K562 treated with DMSO at 1 percent for 4 hours (cell line): ENCODE data around the gene SLC4A8. TPM values are rescaled to one million over a fixed set of nuclear protein-coding genes. Genes with fewer than 3 reads are reported as not detected.

Experiments used
- total RNA-seq: library from RNA; unstranded; fragments of 300-600 nt; gene quantifications from 2 replicates; pipeline ENCODE4 v1.2.3, GENCODE V29; 2022; ENCODE audit not compliant: insufficient read depth

Gene SLC4A8
- total RNA-seq: not detected in 2 replicates

DNA sequence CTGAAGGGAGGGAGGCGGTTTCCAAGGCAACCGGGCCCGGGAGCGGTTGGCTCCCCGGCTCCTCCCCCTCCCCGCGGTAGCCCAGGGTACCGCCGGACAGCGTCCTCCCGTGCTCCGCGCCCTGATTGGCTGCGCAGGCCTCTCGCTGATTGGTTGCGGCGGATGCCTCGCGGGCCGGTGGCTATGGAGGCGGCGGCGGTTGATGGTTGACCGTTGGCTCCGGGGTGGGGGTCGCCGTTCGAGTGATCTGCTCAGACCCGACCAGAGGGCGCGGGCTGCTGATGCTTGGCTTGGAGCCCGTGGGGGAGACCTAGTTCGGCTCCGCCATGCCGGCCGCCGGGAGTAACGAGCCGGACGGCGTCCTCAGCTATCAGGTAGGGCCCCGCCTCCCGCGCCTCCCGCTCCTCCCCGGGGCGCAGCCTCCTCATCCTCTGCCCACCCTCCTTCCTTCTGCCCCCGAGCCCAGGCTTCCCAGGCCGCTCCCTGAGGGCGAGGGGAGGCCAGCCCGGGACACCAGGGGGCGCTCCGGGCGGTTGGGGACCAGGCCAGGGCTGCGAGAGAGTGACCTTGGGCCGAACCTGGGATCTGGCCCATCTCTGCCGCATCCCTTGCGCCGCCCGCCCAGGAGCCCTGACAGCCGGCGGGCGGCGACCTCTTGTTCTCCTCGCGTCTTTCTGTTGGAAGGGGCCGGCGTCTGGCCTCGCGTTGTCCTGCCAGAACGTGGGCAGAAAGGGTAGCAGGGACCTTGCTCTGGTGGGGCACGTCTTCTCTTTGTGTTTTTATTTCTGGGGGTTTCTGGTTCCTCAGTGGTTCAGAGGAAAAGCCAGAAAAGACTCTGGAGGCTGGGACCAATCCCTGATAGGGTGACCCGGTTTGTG lies at the start of gene SLC4A8:
SLC4A8 (plus strand) TSS at position 170 of the 878 bp plus-strand sequence; CDS start at position 327, 157 bp downstream.

DNA sequence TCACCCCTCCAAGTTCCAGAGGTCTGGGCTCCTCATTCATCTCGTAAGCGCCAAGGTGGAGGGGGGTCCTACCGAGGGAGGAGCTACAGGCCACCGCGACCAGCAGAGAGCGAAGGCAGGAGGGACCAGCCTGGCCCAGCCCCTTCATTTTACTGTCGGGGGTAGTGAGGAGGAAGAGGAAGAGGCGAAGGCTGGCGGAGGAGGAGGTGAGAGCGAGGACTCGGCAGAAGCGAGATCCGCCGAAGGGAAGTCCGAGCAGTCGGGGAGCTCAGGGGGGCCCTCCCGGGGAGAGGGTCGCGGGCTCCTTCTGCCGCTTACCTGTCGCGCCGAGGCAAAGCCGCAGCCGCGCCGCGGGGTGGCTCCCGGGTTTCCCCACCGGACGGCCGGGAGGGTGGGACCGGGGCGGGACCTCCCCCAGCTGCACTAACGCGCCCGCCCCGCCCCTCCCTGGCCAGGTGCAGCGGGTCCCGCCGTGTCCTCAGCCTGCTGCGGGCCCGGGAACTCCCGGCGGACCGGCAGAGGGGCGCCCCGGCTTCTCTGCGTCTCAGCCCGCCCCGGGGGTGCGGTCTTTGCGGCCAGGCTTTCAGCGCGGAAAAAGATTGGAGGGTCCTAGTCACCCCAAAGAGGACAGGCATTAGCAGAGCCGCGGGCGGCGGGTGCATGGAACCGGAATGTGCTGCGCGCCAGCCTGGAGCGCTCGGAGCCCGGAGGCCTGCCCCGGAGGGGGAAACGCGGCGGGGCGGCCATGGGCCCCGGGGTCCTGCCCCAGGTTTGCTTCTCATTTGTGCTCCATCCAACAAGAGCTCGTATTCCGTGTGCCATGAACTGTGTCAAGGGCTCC lies 33.1 kb upstream of the SLC4A8 start, which contains the start of gene GALNT6:
GALNT6 (minus strand) TSS at position 124 of the 841 bp plus-strand sequence. CDS start 11,625 bp downstream, outside the sequence.

Other genes starting within 250 kb of the SLC4A8 start
- gene POU6F1, start 206.8 kb upstream of the SLC4A8 start, total RNA-seq: 2.5 and 24.9 TPM in 2 replicates
- gene DAZAP2, start 186.0 kb upstream of the SLC4A8 start, total RNA-seq: 310 and 324 TPM in 2 replicates
- 17.6 and 18.2 TPM in 2 replicates for gene SMAGP, start 154.4 kb upstream of the SLC4A8 start, total RNA-seq
- not detected in 2 replicates for gene BIN2, start 100.7 kb upstream of the SLC4A8 start, total RNA-seq
- not detected in 2 replicates for gene CELA1, start 78.2 kb upstream of the SLC4A8 start, total RNA-seq
- gene GALNT6, start 33.4 kb upstream of the SLC4A8 start, total RNA-seq: 6.2 and 9.6 TPM in 2 replicates
- 0.12 and 0.77 TPM in 2 replicates for gene SCN8A, start 166.4 kb downstream of the SLC4A8 start, total RNA-seq